NCI-H82 treated with DMSO at 0.1 percent for 48 hours (cell line): Measurements from ENCODE around the gene TMEM41A.

Source experiments
- DNase-seq: peaks from one replicate; lab custom pipeline; 2025; ENCODE audit not compliant: unreplicated experiment; lab: John Stamatoyannopoulos, UW

TMEM41A gene

DNA sequence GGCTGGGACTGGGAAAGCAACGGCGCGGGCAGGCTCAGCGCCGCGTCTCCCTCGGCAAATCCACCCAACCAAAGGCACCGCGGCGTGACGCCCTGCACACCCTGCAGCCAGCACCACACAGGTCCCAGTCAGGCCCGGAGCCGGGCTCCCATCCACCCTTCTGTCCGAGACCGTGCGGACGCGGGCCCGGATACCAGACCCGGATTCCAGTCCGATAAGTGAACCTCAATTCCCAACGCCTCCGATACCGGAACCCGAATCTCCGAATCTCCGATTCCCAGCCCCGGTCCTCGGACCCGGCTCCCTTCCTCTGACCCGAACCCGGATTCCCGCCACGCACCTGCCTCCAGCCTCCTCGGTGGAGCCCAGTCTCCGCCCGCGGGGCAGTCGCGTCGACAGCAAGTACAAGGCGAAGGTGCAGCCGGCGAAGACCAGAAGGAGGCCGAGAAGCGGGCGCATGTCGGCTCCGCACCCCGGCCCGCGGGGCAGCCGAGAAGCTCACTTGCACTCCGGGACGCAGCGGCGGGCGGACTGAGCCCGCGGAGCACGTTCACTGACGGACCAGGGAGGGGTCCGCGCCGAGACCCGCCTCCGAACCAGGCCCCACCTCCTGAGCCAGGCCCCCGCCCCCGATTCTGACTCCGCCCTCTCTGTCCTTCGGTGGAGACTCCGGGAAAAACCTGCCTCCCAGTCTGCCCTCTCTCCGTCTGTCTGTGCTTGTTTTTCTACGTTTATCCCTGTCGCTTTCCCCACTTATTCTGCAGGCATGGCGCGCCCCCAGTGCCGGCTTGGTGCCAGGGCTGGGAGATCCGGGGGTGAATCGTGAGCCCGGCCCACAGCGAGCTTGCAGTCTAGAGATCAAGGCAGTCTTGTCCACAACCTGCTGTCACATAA, at the start of gene TMEM41A:
TSS of gene TMEM41A (minus strand) at position 533 of the 894 bp plus-strand sequence. CDS start at position 459, 74 bp downstream.
- DNase-seq = peak; percentile 86

DNA sequence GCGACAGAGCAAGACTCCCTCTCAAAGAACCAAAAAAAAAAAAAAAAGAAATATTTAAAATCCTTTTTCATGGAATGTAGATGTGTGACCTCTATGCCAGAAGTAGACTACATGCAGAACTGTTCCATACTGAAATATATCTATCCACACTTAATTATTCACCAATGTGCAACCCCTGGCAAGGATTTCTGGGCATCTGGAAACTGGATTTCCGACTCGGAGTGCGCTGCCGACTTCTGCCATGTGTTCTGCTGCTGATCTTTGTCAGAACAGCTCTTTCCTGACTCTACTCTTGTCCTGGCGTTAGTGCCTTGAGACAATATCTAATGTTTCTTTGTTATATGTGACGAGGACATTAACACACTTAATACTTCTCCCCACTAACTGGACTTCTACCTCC, 41.9 kb upstream of the TMEM41A start:
- DNase-seq = no peak

DNA sequence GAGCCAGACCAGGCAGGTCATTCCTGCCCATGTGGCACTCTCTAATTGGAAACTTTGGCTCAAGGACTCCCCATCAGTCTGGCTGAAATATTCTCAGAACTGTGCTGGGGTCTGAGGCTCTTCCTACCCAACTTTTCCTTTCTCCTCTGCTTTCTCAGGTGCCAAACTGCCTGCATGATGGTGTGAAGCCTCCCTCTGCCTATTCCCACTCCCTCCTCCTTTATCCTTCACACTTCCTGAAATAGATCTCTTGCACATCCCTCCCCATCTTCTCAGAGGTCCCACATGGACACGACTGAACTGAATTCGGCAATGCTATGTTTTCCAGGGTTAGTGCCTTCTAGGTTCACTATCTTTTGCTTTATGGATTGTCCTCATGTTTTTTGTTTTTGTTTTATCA, 41.1 kb upstream of the TMEM41A start:
- no peak for DNase-seq

DNA sequence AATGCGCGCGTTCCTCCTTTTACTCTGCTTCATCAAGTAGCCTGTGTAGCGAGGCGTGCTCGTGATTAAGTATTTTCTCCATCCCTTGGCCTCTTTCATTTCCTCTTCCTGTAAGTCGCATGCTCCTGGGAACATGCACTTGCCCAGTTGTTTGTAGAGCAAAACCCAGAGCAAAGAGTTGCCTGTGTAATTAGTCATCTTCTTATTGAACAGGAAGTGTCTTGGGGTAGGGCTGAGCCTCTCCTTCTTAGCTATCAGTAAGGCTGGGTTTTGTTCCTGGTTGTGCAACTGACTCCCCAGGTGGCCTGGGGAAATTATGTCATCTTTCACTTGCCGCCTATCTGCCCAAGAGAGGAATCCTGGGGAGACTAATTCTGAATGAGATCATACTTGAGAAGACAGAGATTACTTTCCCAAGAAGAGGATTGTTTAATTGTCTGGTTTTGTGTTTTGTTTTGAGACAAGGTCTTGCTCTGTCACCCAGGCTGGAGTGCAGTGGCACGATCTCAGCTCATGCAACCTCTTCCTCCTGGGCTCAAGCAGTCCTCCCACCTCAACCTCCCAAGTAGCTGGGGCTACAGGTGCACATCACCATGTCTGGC, 38.6 kb upstream of the TMEM41A start:
- no peak for DNase-seq

DNA sequence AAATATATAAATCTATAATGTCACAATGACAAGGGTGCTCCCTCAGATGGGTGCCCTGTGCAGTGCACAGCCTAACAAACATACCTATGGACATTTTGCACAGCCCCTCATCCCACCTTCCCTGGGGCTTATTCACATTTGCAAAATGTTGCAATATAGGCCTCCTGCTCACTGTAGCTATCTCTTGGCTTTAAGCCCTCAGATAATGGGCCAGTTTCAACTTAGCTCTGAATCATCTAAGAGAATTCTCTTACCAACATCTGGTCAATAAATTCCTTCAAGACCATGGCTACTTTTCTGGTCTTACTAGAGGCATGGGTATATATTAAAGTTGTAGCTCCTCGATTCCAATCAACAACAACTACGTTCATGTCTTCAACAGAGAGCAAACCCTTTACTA, 35.7 kb upstream of the TMEM41A start:
- no peak for DNase-seq

DNA sequence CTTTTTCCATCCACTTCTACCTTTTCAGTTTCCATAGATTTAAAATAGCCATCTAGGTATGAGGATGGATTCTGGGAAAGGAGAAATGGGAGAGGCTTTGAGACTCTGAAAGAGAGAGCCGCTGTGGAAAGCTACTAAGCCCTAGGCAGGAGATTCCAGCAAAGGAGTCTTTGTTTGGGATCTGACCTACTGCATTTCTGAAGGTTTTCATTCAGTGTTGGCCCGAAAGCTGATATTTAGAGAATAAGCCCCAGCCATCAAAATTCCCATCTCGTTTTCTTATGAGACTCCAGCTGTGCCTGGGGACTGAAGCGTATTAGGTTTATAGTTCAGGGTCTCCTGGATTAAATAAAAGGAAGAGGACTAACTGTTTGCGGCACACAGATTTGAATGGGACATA, 34.1 kb upstream of the TMEM41A start:
- no peak for DNase-seq

DNA sequence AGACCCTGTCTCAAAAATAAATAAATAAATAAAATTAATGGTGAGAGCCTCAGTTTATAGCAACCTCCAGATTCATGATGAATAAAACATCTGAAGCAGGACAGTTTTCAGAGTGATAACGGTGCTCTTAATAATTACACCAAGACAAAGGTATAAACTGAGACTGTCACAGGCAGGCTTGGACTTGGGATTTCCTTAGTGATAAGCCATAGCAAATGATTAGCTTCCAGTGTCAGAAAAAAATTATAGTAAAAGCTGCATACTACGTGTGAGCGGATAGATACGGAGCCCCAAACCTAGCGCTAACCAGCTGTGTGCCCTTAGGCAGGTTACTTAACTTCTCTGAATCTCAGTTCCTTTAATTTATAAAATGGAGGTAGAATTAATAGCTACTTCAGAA, 32.0 kb upstream of the TMEM41A start:
- no peak for DNase-seq

DNA sequence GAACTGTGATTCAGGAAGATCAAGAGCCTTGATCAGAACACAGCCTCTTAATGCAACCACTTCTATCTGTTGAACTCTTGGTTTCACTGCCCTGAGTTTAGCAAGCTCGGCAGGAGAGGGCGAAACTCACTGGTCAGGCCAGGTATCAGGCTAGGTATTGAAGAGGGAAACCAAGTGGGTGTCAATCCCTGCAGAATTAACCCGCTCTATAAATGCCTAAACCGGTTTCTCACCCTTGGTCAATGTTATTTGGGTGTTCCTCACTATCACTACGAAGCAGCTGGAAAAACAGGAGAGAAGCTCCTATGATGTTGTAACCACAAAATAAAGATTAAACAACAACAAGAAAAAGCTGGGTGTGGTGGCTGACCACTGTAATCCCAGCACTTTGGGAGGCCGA, 29.7 kb upstream of the TMEM41A start:
- DNase-seq = no peak

GRCh38 chr3:185527364-185527763, 28.5 kb upstream of the TMEM41A start:
- no peak for DNase-seq

DNA sequence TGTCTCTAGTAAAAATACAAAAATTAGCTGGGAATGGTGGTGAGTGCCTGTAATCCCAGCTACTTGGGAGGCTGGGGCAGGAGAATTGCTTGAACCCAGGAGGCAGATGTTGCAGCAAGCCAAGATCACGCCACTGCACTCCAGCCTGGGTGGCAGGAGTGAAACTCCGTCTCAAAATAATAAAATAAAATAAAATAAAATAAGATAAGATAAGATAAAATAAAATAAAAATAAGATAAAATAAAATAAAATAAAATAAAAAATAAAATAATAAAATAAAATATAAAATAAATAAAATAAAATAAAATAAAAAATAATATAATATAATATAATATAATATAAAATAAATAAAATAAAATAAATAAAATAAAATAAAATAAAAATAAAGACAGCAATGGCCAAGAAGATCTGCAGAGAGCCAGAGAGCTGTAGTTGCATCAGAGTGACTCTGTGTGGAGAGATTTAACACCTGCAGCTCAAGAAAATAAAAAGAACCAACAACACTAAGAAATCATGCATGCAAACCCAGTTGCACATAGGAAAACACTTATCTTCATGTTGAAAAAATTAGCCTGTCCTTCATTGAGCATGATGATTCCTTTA, 27.6 kb upstream of the TMEM41A start:
- DNase-seq = no peak

- DNase-seq = no peak
Measured at GRCh38 chr3:185521349-185522138, 22.7 kb upstream of the TMEM41A start.

DNA sequence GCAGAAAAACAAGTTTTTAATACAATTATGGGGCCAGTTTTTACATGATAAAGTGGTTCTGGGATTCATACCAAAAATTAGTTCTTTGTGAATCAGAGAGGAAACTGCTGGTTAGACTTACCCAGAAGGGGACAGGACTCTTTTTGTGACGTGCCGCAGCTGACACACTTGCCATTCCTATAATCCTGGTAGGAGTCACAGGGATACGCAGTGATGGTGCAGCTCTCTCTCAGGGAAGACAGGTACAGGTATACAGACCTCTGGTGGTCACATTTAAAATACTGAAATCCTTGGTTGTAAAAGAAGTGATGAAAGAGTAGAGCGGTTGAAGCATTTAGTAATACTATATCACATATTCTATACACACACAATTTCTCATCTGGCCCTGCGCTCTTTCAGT, 20.2 kb upstream of the TMEM41A start:
- no peak for DNase-seq

DNA sequence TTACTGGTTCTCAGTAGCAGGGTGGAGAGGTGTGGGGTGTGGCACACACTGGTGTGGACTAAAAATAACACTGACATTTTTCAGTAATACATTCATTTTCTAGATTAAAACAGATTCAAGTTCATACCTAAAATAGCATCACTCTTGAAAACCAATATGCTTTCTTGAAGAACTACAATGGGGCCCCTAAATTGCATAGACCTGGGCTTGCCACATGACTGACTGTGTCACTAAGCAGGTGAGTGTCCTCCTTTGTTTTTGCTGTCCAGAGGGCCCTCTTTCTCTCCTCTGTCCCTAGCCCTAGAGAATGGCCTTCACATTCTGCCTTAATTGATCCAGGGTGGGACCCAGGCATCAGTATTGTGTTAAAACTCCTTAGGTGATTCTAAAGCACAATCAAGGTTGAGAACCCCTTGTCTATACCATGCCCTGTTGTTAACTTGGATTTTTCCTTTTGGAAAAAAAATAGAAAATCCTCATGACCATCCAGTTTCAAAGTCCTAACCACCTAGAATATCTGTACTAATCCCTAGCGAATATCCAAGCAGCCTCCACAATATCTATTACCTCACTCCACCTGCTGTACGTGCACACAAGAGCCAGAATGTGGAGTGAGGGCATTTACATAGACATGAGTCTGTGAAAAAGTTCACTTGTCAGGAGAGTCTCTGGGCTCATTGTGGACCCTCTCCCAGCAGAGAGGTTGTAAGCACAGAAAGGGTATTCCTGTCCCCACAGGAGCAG, 18.7 kb upstream of the TMEM41A start:
- DNase-seq = no peak

DNA sequence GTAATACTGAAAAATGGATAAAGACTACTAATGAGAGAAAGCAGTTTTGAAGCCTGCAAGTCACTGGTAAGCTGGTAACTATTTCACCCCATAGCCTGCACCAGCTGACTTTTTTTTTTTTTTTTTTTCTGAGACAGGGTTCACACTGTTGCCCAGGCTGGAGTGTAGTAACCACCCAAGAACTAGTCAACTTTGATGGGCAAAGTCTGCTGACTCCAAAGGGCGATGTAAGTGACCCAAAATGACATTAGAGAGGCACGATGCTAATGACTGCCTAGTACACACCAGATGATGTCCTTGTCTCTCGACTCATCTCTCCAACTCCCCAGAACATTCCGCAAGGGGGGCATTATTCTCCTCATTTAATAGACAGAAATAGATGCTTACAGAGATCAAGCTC, 12.9 kb upstream of the TMEM41A start:
- DNase-seq = no peak

- no peak for DNase-seq
Measured at GRCh38 chr3:185508335-185508991, 9.6 kb upstream of the TMEM41A start.

DNA sequence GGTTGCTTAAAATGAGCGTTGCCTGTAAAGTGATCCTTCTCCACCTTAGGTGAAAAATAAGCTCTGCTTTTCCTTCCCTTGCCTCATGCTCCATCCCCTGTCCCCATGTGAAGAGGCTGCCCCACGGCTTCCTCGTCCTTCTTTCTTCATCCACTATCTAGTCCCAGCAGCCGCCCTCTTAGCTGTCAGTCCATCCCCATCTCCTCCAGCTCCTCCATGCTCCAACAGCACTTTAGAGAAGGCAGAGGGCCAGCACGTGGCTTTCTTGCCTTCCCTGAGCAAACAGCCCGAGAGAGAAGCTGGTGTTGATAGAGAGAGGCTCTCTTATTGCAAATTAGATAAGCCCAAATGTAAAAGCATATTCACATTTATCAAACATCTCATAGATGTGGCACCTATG, 9.0 kb upstream of the TMEM41A start:
- DNase-seq = no peak

GRCh38 chr3:185504636-185505035, 5.8 kb upstream of the TMEM41A start:
- DNase-seq = no peak

- DNase-seq = no peak
Measured at GRCh38 chr3:185503521-185503920, 4.7 kb upstream of the TMEM41A start.

DNA sequence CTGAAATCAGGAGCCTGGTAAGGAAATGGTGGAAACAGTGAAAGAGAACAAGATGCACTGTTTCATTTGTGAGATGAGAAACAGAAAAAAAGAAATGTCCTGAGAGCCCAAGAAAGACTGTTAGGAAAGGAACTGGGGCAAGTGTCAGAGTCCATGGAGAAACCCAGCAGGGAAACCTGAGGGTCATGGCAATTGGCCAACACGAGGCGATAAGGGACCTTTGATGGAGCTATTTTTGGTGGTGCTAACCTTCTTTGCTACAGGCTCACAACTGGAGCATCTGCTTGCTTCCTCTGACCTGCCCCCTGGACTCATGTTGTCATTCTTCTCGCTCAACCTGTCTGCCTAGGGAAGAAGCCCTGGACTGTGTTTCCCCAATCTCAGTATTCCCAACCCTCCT, 4.2 kb upstream of the TMEM41A start:
- DNase-seq = no peak

GRCh38 chr3:185490241-185490640, 8.6 kb downstream of the TMEM41A start:
- no peak for DNase-seq
